Measurements from ENCODE around the gene ARHGAP15. TPM values are rescaled to one million over a fixed set of nuclear protein-coding genes. Genes with fewer than 3 reads are reported as not detected.

ARHGAP15 gene
- total RNA-seq, 1 donor from 2014 or later, result not detected

GRCh38 chr2:143434445-143434844 is 305.2 kb downstream of the ARHGAP15 start:
- H3K4me3 Mint-ChIP-seq (ENCODE audit: unreplicated experiment), result no peak overlapping the region
- H3K4me1 Mint-ChIP-seq (ENCODE audit: unreplicated experiment), result peaks cover 14% of the 10 kb centered on the region
- DNase-seq (ENCODE audit: extremely low spot score, unreplicated experiment), result no peak
- no peaks in the 10 kb centered on the region for H3K9me3 Mint-ChIP-seq (ENCODE audit: unreplicated experiment)
- no peaks in the 10 kb centered on the region for H3K27me3 Mint-ChIP-seq (ENCODE audit: unreplicated experiment)
- TF ChIP-seq, protein P1, sequence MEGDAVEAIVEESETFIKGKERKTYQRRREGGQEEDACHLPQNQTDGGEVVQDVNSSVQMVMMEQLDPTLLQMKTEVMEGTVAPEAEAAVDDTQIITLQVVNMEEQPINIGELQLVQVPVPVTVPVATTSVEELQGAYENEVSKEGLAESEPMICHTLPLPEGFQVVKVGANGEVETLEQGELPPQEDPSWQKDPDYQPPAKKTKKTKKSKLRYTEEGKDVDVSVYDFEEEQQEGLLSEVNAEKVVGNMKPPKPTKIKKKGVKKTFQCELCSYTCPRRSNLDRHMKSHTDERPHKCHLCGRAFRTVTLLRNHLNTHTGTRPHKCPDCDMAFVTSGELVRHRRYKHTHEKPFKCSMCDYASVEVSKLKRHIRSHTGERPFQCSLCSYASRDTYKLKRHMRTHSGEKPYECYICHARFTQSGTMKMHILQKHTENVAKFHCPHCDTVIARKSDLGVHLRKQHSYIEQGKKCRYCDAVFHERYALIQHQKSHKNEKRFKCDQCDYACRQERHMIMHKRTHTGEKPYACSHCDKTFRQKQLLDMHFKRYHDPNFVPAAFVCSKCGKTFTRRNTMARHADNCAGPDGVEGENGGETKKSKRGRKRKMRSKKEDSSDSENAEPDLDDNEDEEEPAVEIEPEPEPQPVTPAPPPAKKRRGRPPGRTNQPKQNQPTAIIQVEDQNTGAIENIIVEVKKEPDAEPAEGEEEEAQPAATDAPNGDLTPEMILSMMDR (IDR thresholded peaks at IDR 0.05), result no peak
- H3K27ac Mint-ChIP-seq (ENCODE audit: unreplicated experiment), result no peak overlapping the region
- no peaks in the 10 kb centered on the region for H3K36me3 Mint-ChIP-seq (ENCODE audit: unreplicated experiment)

DNA sequence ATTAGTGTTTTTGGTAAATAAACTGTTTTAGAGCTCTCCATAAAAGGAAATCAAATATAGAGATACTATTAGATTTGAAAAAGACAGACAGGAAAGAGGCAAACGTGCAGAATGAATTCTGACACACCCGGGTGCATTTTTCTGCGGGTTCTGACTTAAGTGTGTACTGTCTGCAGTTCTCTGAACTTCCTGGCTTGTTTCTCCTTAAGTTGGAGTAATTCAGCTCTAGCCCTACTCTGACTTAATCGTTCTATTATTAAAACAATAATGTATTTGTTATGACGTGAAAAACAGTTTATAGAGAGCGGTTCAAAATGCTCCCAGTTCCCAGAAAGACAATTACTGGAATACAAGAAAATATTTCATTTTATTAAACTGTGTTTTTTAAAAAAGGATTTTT is 305.9 kb downstream of the ARHGAP15 start:
- DNase-seq (ENCODE audit: extremely low spot score, unreplicated experiment), result no peak
- Mint-ChIP-seq H3K9me3 (ENCODE audit: unreplicated experiment) (no peaks in the 10 kb centered on the region), H3K36me3 (ENCODE audit: unreplicated experiment) (no peaks in the 10 kb centered on the region), H3K27me3 (ENCODE audit: unreplicated experiment) (no peaks in the 10 kb centered on the region), H3K4me1 (ENCODE audit: unreplicated experiment) (peaks cover 7% of the 10 kb centered on the region), H3K4me3 (ENCODE audit: unreplicated experiment) (no peak overlapping the region), H3K27ac (ENCODE audit: unreplicated experiment) (no peak overlapping the region)
- TF ChIP-seq, protein P1 (IDR thresholded peaks at IDR 0.05), result no peak

GRCh38 chr2:143436951-143437350 is 307.7 kb downstream of the ARHGAP15 start:
- peaks cover 8% of the 10 kb centered on the region for H3K4me1 Mint-ChIP-seq (ENCODE audit: unreplicated experiment)
- no peaks in the 10 kb centered on the region for H3K9me3 Mint-ChIP-seq (ENCODE audit: unreplicated experiment)
- TF ChIP-seq, protein P1 (IDR thresholded peaks at IDR 0.05), result no peak
- no peaks in the 10 kb centered on the region for H3K36me3 Mint-ChIP-seq (ENCODE audit: unreplicated experiment)
- DNase-seq (ENCODE audit: extremely low spot score, unreplicated experiment), result no peak
- H3K27me3 Mint-ChIP-seq (ENCODE audit: unreplicated experiment), result no peaks in the 10 kb centered on the region
- no peak overlapping the region for H3K27ac Mint-ChIP-seq (ENCODE audit: unreplicated experiment)
- H3K4me3 Mint-ChIP-seq (ENCODE audit: unreplicated experiment), result no peak overlapping the region

- H3K4me1 Mint-ChIP-seq (ENCODE audit: unreplicated experiment), result peaks cover 4% of the 10 kb centered on the region
- DNase-seq (ENCODE audit: extremely low spot score, unreplicated experiment), result no peak
- no peak overlapping the region for H3K4me3 Mint-ChIP-seq (ENCODE audit: unreplicated experiment)
- TF ChIP-seq, protein P1 (IDR thresholded peaks at IDR 0.05), result no peak
- no peaks in the 10 kb centered on the region for H3K36me3 Mint-ChIP-seq (ENCODE audit: unreplicated experiment)
- H3K27me3 Mint-ChIP-seq (ENCODE audit: unreplicated experiment), result no peaks in the 10 kb centered on the region
- H3K27ac Mint-ChIP-seq (ENCODE audit: unreplicated experiment), result no peak overlapping the region
- H3K9me3 Mint-ChIP-seq (ENCODE audit: unreplicated experiment), result no peaks in the 10 kb centered on the region
Observed at GRCh38 chr2:143440411-143441012, 311.3 kb downstream of the ARHGAP15 start.

DNA sequence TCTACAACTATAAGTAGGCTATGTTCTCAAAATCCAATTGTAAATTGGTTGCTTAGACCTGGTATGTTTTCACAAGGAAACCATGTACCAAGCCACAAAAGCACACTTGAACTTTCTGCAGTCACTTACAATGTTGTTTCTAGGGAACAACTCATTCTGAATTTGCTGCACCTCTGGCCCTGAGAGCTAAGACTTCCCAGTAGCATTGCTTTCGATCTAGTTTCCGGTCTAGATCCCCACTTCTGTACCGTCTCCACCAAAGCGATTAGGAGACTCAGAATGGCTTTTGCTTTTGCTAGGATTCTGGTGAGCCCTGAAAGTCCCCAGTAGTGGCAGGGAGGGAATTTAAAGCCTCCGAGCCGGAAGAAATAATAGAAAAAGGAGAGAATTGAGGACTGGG is 313.0 kb downstream of the ARHGAP15 start:
- no peaks in the 10 kb centered on the region for H3K27me3 Mint-ChIP-seq (ENCODE audit: unreplicated experiment)
- H3K27ac Mint-ChIP-seq (ENCODE audit: unreplicated experiment), result no peak overlapping the region
- H3K36me3 Mint-ChIP-seq (ENCODE audit: unreplicated experiment), result no peaks in the 10 kb centered on the region
- DNase-seq (ENCODE audit: extremely low spot score, unreplicated experiment), result no peak
- H3K4me3 Mint-ChIP-seq (ENCODE audit: unreplicated experiment), result no peak overlapping the region
- TF ChIP-seq, protein P1 (IDR thresholded peaks at IDR 0.05), result no peak
- no peaks in the 10 kb centered on the region for H3K9me3 Mint-ChIP-seq (ENCODE audit: unreplicated experiment)
- H3K4me1 Mint-ChIP-seq (ENCODE audit: unreplicated experiment), result peaks cover 4% of the 10 kb centered on the region

Measured in osteocyte (in vitro differentiated cells).